Embryonic facial prominence (tissue), 1 donor: ENCODE data around the gene MEIS2.

Experiments used
- DNase-seq: peaks from one replicate; pipeline ENCODE4 v3.0.0-alpha.2; 2016; ENCODE audit errors: extremely low spot score

The MEIS2 gene

GRCh38 chr15:36965570-36966342 lies 134.6 kb downstream of the MEIS2 start:
- DNase-seq = no peak

- DNase-seq = no peak
Measured at GRCh38 chr15:36964626-36965025, 135.7 kb downstream of the MEIS2 start.

GRCh38 chr15:36961956-36962355 lies 138.4 kb downstream of the MEIS2 start:
- DNase-seq = no peak

- no peak for DNase-seq
Measured at GRCh38 chr15:36960947-36961227, 139.5 kb downstream of the MEIS2 start.

- no peak for DNase-seq
Measured at GRCh38 chr15:36960179-36960946, 140.0 kb downstream of the MEIS2 start.

- DNase-seq = no peak
Measured at GRCh38 chr15:36959746-36960145, 140.6 kb downstream of the MEIS2 start.

- no peak for DNase-seq
Measured at GRCh38 chr15:36958606-36959005, 141.7 kb downstream of the MEIS2 start.

GRCh38 chr15:36954486-36954885 lies 145.9 kb downstream of the MEIS2 start:
- no peak for DNase-seq

- no peak for DNase-seq
Measured at GRCh38 chr15:36953346-36953745, 147.0 kb downstream of the MEIS2 start.

- DNase-seq = no peak
Measured at GRCh38 chr15:36951731-36952247, 148.6 kb downstream of the MEIS2 start.

- no peak for DNase-seq
Measured at GRCh38 chr15:36950371-36950770, 150.0 kb downstream of the MEIS2 start.

GRCh38 chr15:36948982-36949381 lies 151.4 kb downstream of the MEIS2 start:
- no peak for DNase-seq

- no peak for DNase-seq
Measured at GRCh38 chr15:36947035-36947719, 153.2 kb downstream of the MEIS2 start.

- DNase-seq = no peak
Measured at GRCh38 chr15:36944442-36944841, 155.9 kb downstream of the MEIS2 start.

GRCh38 chr15:36943508-36944361 lies 156.6 kb downstream of the MEIS2 start:
- DNase-seq = no peak

- no peak for DNase-seq
Measured at GRCh38 chr15:36942248-36942827, 158.0 kb downstream of the MEIS2 start.

GRCh38 chr15:36941798-36942197 lies 158.6 kb downstream of the MEIS2 start:
- no peak for DNase-seq

- DNase-seq = no peak
Measured at GRCh38 chr15:36940636-36941260, 159.6 kb downstream of the MEIS2 start.

- DNase-seq = no peak
Measured at GRCh38 chr15:36940219-36940618, 160.1 kb downstream of the MEIS2 start.

- DNase-seq = no peak
Measured at GRCh38 chr15:36938764-36939163, 161.6 kb downstream of the MEIS2 start.

- no peak for DNase-seq
Measured at GRCh38 chr15:36938131-36938530, 162.2 kb downstream of the MEIS2 start.
